Measurements from ENCODE around the gene ZC3H4.
A peak's percentile ranks its signal among the peaks of the same experiment; 100 is the strongest.

Gene ZC3H4

GRCh38 chr19:47049307-47049700 is 64.3 kb downstream of the ZC3H4 start:
- DNase-seq (ENCODE audit: low spot score), result no peak

DNA sequence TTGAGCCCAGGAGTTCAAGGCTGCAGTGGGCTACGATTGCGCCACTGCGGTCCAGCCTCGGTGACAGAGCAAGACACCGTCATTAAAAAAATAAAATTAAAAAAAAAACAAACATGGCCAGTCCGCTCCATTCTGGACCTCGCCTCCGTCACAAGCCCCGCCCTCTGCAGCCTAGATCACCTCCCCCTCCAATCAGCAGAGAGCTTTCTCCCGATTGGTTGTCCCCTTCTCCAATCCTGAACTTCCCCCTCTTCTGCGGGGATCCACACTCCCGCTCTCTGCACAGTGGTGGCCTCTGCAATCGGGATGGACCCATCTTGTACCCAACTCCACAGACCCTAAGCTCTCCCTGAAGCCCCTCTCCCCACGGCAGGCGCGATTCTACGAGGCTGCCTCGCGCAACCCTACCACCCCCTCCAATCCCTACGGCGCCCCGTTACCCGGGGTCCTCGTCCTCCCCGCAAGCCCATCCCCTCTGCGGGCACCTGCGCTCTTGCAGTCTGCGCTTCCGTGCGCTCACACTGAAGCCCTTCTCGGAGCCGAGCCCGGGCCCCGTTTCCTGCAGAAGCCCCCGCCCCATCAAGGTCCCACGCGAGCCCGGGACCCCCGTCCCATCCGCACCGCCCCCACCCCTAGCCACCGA is 65.7 kb downstream of the ZC3H4 start:
- peak; percentile 79 for DNase-seq (ENCODE audit: low spot score)

- DNase-seq (ENCODE audit: low spot score), result no peak
Measured at GRCh38 chr19:47047272-47047762, 66.3 kb downstream of the ZC3H4 start.

- no peak for DNase-seq (ENCODE audit: low spot score)
Measured at GRCh38 chr19:47045867-47046470, 67.6 kb downstream of the ZC3H4 start.

- no peak for DNase-seq (ENCODE audit: low spot score)
Measured at GRCh38 chr19:47044946-47045866, 68.4 kb downstream of the ZC3H4 start.

- DNase-seq (ENCODE audit: low spot score), result no peak
Measured at GRCh38 chr19:47040869-47041268, 72.7 kb downstream of the ZC3H4 start.

- DNase-seq (ENCODE audit: low spot score), result no peak
Measured at GRCh38 chr19:47039239-47039874, 74.2 kb downstream of the ZC3H4 start.

- DNase-seq (ENCODE audit: low spot score), result no peak
Measured at GRCh38 chr19:47037766-47038165, 75.8 kb downstream of the ZC3H4 start.

- DNase-seq (ENCODE audit: low spot score), result peak; percentile 75
Measured at GRCh38 chr19:47036097-47036651, 77.4 kb downstream of the ZC3H4 start.

GRCh38 chr19:47035127-47036096 is 78.2 kb downstream of the ZC3H4 start:
- DNase-seq (ENCODE audit: low spot score), result peak; percentile 77

- peak; percentile 34 for DNase-seq (ENCODE audit: low spot score)
Measured at GRCh38 chr19:47032171-47032811, 81.3 kb downstream of the ZC3H4 start.

DNA sequence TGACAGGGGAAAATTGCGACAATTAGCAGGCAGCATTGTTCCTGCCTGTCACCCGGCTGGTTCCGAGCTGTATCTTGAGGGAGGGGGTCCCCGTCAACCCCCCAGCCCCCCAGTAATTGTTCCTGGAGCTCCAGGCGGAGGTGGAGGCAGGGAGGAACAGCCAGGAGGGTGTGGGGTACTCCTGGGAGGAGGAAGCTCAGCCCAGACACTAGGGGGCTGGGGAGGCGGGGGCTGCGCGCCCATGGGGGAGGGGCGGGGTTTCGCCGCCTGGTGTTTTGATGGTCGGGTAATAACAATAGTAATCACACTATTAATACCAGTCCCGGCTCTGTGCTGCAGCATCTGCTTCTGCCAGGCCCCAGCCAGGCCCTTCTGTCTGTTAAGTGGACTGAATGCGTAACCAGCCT is 85.4 kb downstream of the ZC3H4 start:
- DNase-seq (ENCODE audit: low spot score), result no peak

DNA sequence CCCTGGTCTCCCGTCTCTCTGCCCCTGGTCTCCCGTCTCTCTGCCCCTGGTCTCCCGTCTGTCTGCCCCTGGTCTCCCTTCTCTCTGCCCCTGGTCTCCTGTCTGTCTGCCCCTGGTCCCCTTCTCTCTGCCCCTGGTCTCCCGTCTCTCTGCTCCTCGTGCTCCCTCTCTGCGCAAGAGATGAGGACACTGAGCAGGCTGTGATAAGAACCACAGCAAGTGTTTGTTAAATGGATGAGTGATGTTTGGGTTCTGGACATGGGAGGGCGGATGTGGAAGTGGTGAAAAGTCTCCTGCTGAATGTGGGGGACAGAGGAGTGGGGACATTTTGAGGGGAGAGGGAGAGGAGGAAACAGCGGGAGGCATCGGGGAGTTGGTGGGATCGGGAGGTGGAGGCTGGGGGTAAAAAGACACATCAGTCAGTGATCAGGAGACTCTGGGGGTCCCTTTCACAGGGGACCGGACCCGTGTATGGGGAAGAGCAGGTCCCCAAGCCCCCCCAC is 85.9 kb downstream of the ZC3H4 start:
- DNase-seq (ENCODE audit: low spot score), result no peak

DNA sequence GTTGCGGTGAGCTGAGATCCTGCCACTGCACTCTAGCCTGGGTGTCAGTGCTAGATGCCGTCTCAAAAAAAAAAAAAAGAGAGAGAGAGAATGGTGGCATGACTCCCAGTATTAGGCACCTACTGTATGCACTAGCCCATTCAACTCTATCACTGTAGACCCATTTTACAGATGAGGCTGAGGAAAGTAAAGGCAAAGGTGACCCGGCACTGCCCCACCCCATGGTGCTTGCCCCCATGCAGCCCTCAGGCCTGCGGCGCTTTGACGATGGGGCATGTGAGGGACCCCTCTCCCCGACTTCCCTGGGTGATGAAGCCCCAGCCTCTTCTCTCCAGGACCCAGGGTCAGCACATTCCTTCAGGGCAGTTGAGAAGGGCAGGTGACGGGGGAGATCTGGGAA is 86.7 kb downstream of the ZC3H4 start:
- DNase-seq (ENCODE audit: low spot score), result no peak

- DNase-seq (ENCODE audit: low spot score), result no peak
Measured at GRCh38 chr19:47026156-47026555, 87.4 kb downstream of the ZC3H4 start.

DNA sequence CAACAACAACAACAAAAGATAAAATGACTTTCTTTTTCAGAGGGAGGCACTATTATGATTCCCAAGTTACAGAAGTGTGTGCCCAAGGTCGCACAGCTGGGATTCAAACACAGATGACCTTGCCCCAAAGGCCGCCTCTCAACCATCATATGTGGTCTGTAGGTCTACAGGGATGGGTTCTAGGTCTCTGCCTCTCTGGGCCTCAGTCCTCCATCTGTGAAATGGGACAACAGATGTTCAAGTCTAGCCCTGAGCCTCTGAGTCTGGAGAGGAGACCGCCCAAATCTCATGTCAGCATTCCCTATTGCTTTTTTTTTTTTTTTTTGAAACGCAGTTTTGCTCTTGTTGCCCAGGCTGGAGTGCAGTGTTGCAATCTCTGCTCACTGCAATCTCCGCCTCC is 89.1 kb downstream of the ZC3H4 start:
- DNase-seq (ENCODE audit: low spot score), result no peak

GRCh38 chr19:47023448-47023794 is 90.2 kb downstream of the ZC3H4 start:
- no peak for DNase-seq (ENCODE audit: low spot score)

GRCh38 chr19:47022541-47023447 is 90.8 kb downstream of the ZC3H4 start:
- no peak for DNase-seq (ENCODE audit: low spot score)

DNA sequence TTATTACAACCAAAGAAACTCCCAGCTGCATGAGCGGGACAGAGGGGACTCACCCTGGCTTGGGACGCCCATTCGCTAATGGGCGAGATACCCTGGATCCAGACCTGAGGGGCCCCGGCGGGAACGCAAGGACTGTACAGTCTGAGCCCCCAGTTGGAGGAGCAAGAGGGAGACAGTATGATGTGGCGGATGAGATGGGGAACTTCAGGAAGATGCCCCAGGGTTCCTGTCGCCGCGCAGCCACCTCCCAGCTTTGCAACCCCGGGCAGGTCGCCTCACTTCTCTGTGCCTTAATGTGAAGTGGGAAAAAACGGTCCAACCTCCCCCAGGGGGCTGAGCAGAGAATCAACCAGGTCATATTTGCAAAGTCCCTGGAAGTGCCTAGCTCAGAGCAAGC is 91.4 kb downstream of the ZC3H4 start:
- no peak for DNase-seq (ENCODE audit: low spot score)
